HCT116 (cell line): ENCODE results near the gene SBF1.

Experiments
- CTCF ChIP-seq, 3 experiments: fragments of 200-600 bp in 1 of 3; sonication (generic) in 1 of 3; IDR thresholded peaks in 2 of 3; conservative IDR thresholded peaks in 1 of 3; 2 replicates each; pipeline ENCODE4 v1.5.1; 2012 to 2017; ENCODE audit warnings: low read depth in 2 of 3, low read length in 2 of 3, antibody characterized with exemption in 1 of 3, borderline replicate concordance in 1 of 3, control low read depth in 1 of 3, mild to moderate bottlenecking in 1 of 3, mixed read lengths in 1 of 3, mixed run types in 1 of 3, moderate library complexity in 1 of 3; ENCODE audit not compliant: insufficient read depth in 1 of 3
- ELF1 ChIP-seq: IDR thresholded peaks from 2 replicates; pipeline ENCODE4 v1.6.1; 2012; ENCODE audit warnings: low read depth, borderline replicate concordance
- EZH2 ChIP-seq: fragments of 200-600 bp; sonication (generic); IDR thresholded peaks from 2 replicates; pipeline ENCODE4 v1.6.1; 2017; ENCODE audit warnings: antibody characterized with exemption, mixed run types
- RAD21 ChIP-seq: IDR thresholded peaks from 2 replicates; pipeline ENCODE4 v1.6.1; 2012; ENCODE audit warnings: low read depth, mild to moderate bottlenecking
- REST ChIP-seq: IDR thresholded peaks from 2 replicates; pipeline ENCODE4 v1.6.1; 2012; ENCODE audit warnings: low read depth
- SIN3A ChIP-seq: IDR thresholded peaks from 2 replicates; pipeline ENCODE4 v1.6.1; 2012; ENCODE audit warnings: low read depth
- TCF7L2 ChIP-seq: IDR thresholded peaks from 2 replicates; pipeline ENCODE4 v1.7.0; 2011; ENCODE audit warnings: borderline replicate concordance, inconsistent platforms; ENCODE audit not compliant: insufficient read depth, insufficient read length; ENCODE audit errors: extremely low read depth

GRCh38 chr22:50420581-50420980 lies 54.3 kb downstream of the SBF1 start:
- TF ChIP-seq EZH2 (no peak), RAD21 (no peak), CTCF (IDR thresholded peaks at IDR 0.05 in 2 of 3, conservative IDR thresholded peaks at IDR 0.05 in 1 of 3; ENCODE audit: borderline replicate concordance in 1 of 3, insufficient read depth in 1 of 3, low read depth in 2 of 3, low read length in 2 of 3) (no peak), SIN3A (no peak), TCF7L2 (no peak), REST (no peak), ELF1 (no peak)
